KOPT-K1 (cell line): ENCODE data around the gene TBX4.
"Not testable (repeated sequence)": the region's sequence is repeated elsewhere in the genome, so short reads cannot be mapped to it uniquely, and the experiment has no call there.

Experiments used
- H3K27ac ChIP-seq: fragments of 200-600 bp; sonication (generic); 2 replicates; pipeline ENCODE4 v1.5.1; 2016; ENCODE audit warnings: antibody characterized with exemption, mild to moderate bottlenecking, low read depth, low read length; ENCODE audit not compliant: poor library complexity, severe bottlenecking
- H3K36me3 ChIP-seq: fragments of 200-600 bp; sonication (generic); 2 replicates; pipeline ENCODE4 v1.5.1; 2017; ENCODE audit warnings: antibody characterized with exemption, mild to moderate bottlenecking, low read length, moderate library complexity; ENCODE audit not compliant: insufficient read depth
- H3K9me3 ChIP-seq: fragments of 200-600 bp; sonication (generic); 2 replicates; pipeline ENCODE4 v1.5.1; 2017; ENCODE audit warnings: antibody characterized with exemption, low read length, mild to moderate bottlenecking; ENCODE audit not compliant: insufficient read depth, poor library complexity, severe bottlenecking

TBX4 gene

GRCh38 chr17:61440697-61441096 is 11.5 kb upstream of the TBX4 start:
- peaks cover 38% of the 10 kb centered on the region for H3K9me3 ChIP-seq
- no peaks in the 10 kb centered on the region for H3K36me3 ChIP-seq
- no peak overlapping the region for H3K27ac ChIP-seq

GRCh38 chr17:61441507-61441906 is 10.7 kb upstream of the TBX4 start:
- H3K9me3 ChIP-seq, result peaks cover 31% of the 10 kb centered on the region
- not testable (repeated sequence) for H3K36me3 ChIP-seq, H3K27ac ChIP-seq

- H3K36me3 ChIP-seq, result no peaks in the 10 kb centered on the region
These were observed 10.0 kb upstream of the TBX4 start for GRCh38 chr17:61442136-61442775.

GRCh38 chr17:61442878-61443474 is 9.2 kb upstream of the TBX4 start:
- no peak overlapping the region for H3K27ac ChIP-seq
- no peaks in the 10 kb centered on the region for H3K36me3 ChIP-seq
- peaks cover 17% of the 10 kb centered on the region for H3K9me3 ChIP-seq

More at GRCh38 chr17:61442136-61442775, 10.0 kb upstream of the TBX4 start:
- H3K27ac ChIP-seq, result no peak overlapping the region
- peaks cover 25% of the 10 kb centered on the region for H3K9me3 ChIP-seq

- H3K36me3 ChIP-seq, result no peaks in the 10 kb centered on the region
- H3K27ac ChIP-seq, result no peak overlapping the region
- peaks cover 13% of the 10 kb centered on the region for H3K9me3 ChIP-seq
These were observed 8.7 kb upstream of the TBX4 start for GRCh38 chr17:61443475-61443882.

GRCh38 chr17:61444075-61444474 is 8.1 kb upstream of the TBX4 start:
- Histone ChIP-seq H3K27ac (no peak overlapping the region), H3K36me3 (no peaks in the 10 kb centered on the region)

GRCh38 chr17:61444831-61445230 is 7.4 kb upstream of the TBX4 start:
- no peaks in the 10 kb centered on the region for H3K36me3 ChIP-seq
- peaks cover 9% of the 10 kb centered on the region for H3K9me3 ChIP-seq
- no peak overlapping the region for H3K27ac ChIP-seq

More at GRCh38 chr17:61444075-61444474, 8.1 kb upstream of the TBX4 start:
- H3K9me3 ChIP-seq, result peaks cover 13% of the 10 kb centered on the region

GRCh38 chr17:61447358-61447757 is 4.9 kb upstream of the TBX4 start:
- Histone ChIP-seq H3K27ac (no peak overlapping the region), H3K36me3 (no peaks in the 10 kb centered on the region), H3K9me3 (no peaks in the 10 kb centered on the region)

GRCh38 chr17:61448042-61448441 is 4.2 kb upstream of the TBX4 start:
- no peaks in the 10 kb centered on the region for H3K9me3 ChIP-seq
- no peak overlapping the region for H3K27ac ChIP-seq
- H3K36me3 ChIP-seq, result no peaks in the 10 kb centered on the region

- H3K27ac ChIP-seq, H3K9me3 ChIP-seq, H3K36me3 ChIP-seq: not testable (repeated sequence)
These were observed 3.1 kb upstream of the TBX4 start for GRCh38 chr17:61449140-61449539.

- H3K27ac ChIP-seq, result no peak overlapping the region
- H3K36me3 ChIP-seq, result no peaks in the 10 kb centered on the region
- no peaks in the 10 kb centered on the region for H3K9me3 ChIP-seq
These were observed 2.2 kb upstream of the TBX4 start for GRCh38 chr17:61449707-61450640.

GRCh38 chr17:61450641-61451537 is 1.3 kb upstream of the TBX4 start:
- Histone ChIP-seq H3K27ac (no peak overlapping the region), H3K36me3 (no peaks in the 10 kb centered on the region), H3K9me3 (no peaks in the 10 kb centered on the region)

GRCh38 chr17:61451538-61452300 is 503 bp upstream of the TBX4 start:
- no peaks in the 10 kb centered on the region for H3K9me3 ChIP-seq
- H3K27ac ChIP-seq, result no peak overlapping the region
- H3K36me3 ChIP-seq, result no peaks in the 10 kb centered on the region
